HG03025 (cell line): Measurements from ENCODE around the gene CCL17.
A peak's percentile ranks its signal among the peaks of the same experiment; 100 is the strongest.
"Not testable (repeated sequence)": the region's sequence is repeated elsewhere in the genome, so short reads cannot be mapped to it uniquely, and the experiment has no call there.

Source experiments
- ATAC-seq: cut with Tn5 transposase; IDR thresholded peaks from one replicate; pipeline ENCODE4 v1.9.1; 2021; ENCODE audit warnings: mild to moderate bottlenecking, moderate library complexity; ENCODE audit not compliant: unreplicated experiment, low FRiP score

The CCL17 gene

GRCh38 chr16:57395026-57395425 is 9.5 kb upstream of the CCL17 start:
- no peak for ATAC-seq

GRCh38 chr16:57396786-57397185 is 7.8 kb upstream of the CCL17 start:
- no peak for ATAC-seq

- ATAC-seq: not testable (repeated sequence)
These were observed 7.1 kb upstream of the CCL17 start for GRCh38 chr16:57397493-57397892.

- ATAC-seq: no peak
These were observed 2.5 kb upstream of the CCL17 start for GRCh38 chr16:57401943-57402640.

GRCh38 chr16:57405097-57405496 is 530 bp downstream of the CCL17 start:
- no peak for ATAC-seq

- no peak for ATAC-seq
These were observed 2.3 kb downstream of the CCL17 start for GRCh38 chr16:57406881-57407280.

- no peak for ATAC-seq
These were observed 3.2 kb downstream of the CCL17 start for GRCh38 chr16:57407521-57408353.

GRCh38 chr16:57409065-57409464 is 4.5 kb downstream of the CCL17 start:
- ATAC-seq: no peak

- ATAC-seq: no peak
These were observed 5.5 kb downstream of the CCL17 start for GRCh38 chr16:57409870-57410587.

- no peak for ATAC-seq
These were observed 6.9 kb downstream of the CCL17 start for GRCh38 chr16:57411362-57411976.

- ATAC-seq: no peak
These were observed 8.0 kb downstream of the CCL17 start for GRCh38 chr16:57412584-57412983.

GRCh38 chr16:57413301-57413730 is 8.7 kb downstream of the CCL17 start:
- ATAC-seq: peak; percentile 57

GRCh38 chr16:57413733-57414132 is 9.2 kb downstream of the CCL17 start:
- no peak for ATAC-seq

GRCh38 chr16:57416084-57416483 is 11.5 kb downstream of the CCL17 start:
- ATAC-seq: no peak

GRCh38 chr16:57419506-57419905 is 14.9 kb downstream of the CCL17 start:
- no peak for ATAC-seq

- no peak for ATAC-seq
These were observed 17.7 kb downstream of the CCL17 start for GRCh38 chr16:57422026-57422944.

GRCh38 chr16:57423152-57423551 is 18.6 kb downstream of the CCL17 start:
- ATAC-seq: no peak

GRCh38 chr16:57424583-57424982 is 20.0 kb downstream of the CCL17 start:
- no peak for ATAC-seq

GRCh38 chr16:57426356-57426755 is 21.8 kb downstream of the CCL17 start:
- no peak for ATAC-seq

GRCh38 chr16:57427307-57427706 is 22.7 kb downstream of the CCL17 start:
- ATAC-seq: no peak
